ENCODE results near the gene STAT1.

DNA sequence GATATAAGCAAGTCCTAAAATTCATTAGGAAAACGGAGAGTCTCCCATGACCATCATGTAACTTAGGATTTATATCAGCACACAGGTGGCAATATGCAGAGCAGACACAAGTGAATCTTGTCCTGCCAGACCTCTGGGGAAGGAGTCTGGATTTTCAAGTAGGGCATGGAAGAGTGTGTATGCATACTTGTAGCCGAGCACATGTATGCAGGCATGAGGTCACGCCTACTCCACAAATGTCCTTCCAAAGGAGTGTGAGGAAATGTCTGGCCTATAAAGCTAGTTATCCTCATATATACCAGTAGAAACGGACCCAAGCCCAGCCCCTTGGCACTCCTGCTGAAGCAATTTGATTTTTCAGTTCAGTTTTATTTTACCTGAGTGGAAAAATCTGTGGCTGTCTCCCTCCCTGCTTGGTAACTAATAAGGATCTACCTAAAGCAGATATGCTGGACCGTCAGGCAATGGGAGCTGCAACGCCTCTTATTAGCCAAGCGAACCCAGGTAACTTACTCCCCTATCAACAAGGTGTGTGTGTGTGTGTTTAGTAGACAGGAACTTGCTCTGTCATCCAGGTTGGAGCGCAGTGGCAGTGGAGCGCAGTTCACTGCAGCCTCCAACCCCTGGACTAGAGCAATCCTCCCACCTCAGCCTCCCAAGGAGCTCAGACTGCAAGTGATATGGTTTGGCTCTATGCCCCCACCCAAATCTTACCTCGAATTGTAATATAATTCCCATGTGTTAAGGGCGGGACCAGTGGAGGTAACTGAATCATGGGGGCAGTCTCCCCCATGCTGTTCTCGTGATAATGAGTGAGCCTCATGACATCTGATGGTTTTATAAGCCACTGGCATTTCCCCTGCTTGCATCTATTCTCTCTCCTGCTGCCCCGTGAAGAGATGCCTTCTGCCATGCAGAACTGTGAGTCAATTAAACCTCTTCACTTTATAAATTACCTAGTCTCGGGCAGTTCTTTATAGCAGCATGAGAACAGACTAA is 2.8 kb downstream of the STAT1 start:
- TF ChIP-seq NFYB (IDR thresholded peaks at IDR 0.05; ENCODE audit: insufficient read depth, low read depth, low read length) = no peak
- TF ChIP-seq NRF1 (conservative IDR thresholded peaks at IDR 0.05; ENCODE audit: low read depth, low read length) = no peak
- no peak for TF ChIP-seq IKZF1 (conservative IDR thresholded peaks at IDR 0.05)
- no peak for TF ChIP-seq SUZ12 (IDR thresholded peaks at IDR 0.05; ENCODE audit: unreplicated experiment)
- TF ChIP-seq, protein P1, sequence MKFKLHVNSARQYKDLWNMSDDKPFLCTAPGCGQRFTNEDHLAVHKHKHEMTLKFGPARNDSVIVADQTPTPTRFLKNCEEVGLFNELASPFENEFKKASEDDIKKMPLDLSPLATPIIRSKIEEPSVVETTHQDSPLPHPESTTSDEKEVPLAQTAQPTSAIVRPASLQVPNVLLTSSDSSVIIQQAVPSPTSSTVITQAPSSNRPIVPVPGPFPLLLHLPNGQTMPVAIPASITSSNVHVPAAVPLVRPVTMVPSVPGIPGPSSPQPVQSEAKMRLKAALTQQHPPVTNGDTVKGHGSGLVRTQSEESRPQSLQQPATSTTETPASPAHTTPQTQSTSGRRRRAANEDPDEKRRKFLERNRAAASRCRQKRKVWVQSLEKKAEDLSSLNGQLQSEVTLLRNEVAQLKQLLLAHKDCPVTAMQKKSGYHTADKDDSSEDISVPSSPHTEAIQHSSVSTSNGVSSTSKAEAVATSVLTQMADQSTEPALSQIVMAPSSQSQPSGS (IDR thresholded peaks at IDR 0.05; ENCODE audit: low read length) = no peak
- TF ChIP-seq, protein P2, sequence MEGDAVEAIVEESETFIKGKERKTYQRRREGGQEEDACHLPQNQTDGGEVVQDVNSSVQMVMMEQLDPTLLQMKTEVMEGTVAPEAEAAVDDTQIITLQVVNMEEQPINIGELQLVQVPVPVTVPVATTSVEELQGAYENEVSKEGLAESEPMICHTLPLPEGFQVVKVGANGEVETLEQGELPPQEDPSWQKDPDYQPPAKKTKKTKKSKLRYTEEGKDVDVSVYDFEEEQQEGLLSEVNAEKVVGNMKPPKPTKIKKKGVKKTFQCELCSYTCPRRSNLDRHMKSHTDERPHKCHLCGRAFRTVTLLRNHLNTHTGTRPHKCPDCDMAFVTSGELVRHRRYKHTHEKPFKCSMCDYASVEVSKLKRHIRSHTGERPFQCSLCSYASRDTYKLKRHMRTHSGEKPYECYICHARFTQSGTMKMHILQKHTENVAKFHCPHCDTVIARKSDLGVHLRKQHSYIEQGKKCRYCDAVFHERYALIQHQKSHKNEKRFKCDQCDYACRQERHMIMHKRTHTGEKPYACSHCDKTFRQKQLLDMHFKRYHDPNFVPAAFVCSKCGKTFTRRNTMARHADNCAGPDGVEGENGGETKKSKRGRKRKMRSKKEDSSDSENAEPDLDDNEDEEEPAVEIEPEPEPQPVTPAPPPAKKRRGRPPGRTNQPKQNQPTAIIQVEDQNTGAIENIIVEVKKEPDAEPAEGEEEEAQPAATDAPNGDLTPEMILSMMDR (IDR thresholded peaks at IDR 0.05 in 2 of 3, conservative IDR thresholded peaks at IDR 0.05 in 1 of 3; ENCODE audit: control insufficient read depth in 2 of 3, extremely low read depth in 1 of 3, insufficient read depth in 1 of 3, low read depth in 3 of 3, low read length in 3 of 3) = no peak

All from GM12878 (cell line).